ENCODE measurements around the gene FOXJ3. TPM values are rescaled to one million over a fixed set of nuclear protein-coding genes. Genes with fewer than 3 reads are reported as not detected.

Gene FOXJ3
- total RNA-seq, 2 donors from 2014 or later = 39.9 to 44.8 TPM

GRCh38 chr1:42264511-42265190, 70.4 kb downstream of the FOXJ3 start:
- H3K27ac ChIP-seq = no peak overlapping the region
- H3K36me3 ChIP-seq = no peaks in the 10 kb centered on the region
- H3K4me3 ChIP-seq = no peak overlapping the region
- no peak for DNase-seq
- intact Hi-C loops (cut with DNase I) = no loop called here
- no peaks in the 10 kb centered on the region for H3K9me3 ChIP-seq
- no peaks in the 10 kb centered on the region for H3K4me1 ChIP-seq
- H3K9ac ChIP-seq (ENCODE audit: low read depth in 2 of 2, low read length in 2 of 2) = no peak overlapping the region
- no peaks in the 10 kb centered on the region for H3K27me3 ChIP-seq
- no peak for TF ChIP-seq CTCF (IDR thresholded peaks at IDR 0.05)

GRCh38 chr1:42263019-42263418, 72.0 kb downstream of the FOXJ3 start:
- Histone ChIP-seq H3K27me3 (no peaks in the 10 kb centered on the region), H3K4me3 (no peak overlapping the region), H3K9ac (ENCODE audit: low read depth in 2 of 2, low read length in 2 of 2) (no peak overlapping the region), H3K36me3 (no peaks in the 10 kb centered on the region), H3K9me3 (no peaks in the 10 kb centered on the region), H3K4me1 (no peaks in the 10 kb centered on the region), H3K27ac (no peak overlapping the region)
- DNase-seq = no peak
- intact Hi-C loops (cut with DNase I) = no loop called here
- TF ChIP-seq CTCF (IDR thresholded peaks at IDR 0.05) = no peak

- DNase-seq = no peak
- H3K4me1 ChIP-seq = no peaks in the 10 kb centered on the region
- no peak overlapping the region for H3K4me3 ChIP-seq
- no peaks in the 10 kb centered on the region for H3K36me3 ChIP-seq
- no peak overlapping the region for H3K27ac ChIP-seq
- H3K9me3 ChIP-seq = no peaks in the 10 kb centered on the region
- intact Hi-C loops (cut with DNase I) = no loop called here
- TF ChIP-seq CTCF (IDR thresholded peaks at IDR 0.05) = no peak
- no peaks in the 10 kb centered on the region for H3K27me3 ChIP-seq
- H3K9ac ChIP-seq (ENCODE audit: low read depth in 2 of 2, low read length in 2 of 2) = no peak overlapping the region
Measured at GRCh38 chr1:42260376-42261070, 74.5 kb downstream of the FOXJ3 start.

- no peak overlapping the region for H3K9ac ChIP-seq (ENCODE audit: low read depth in 2 of 2, low read length in 2 of 2)
- no peaks in the 10 kb centered on the region for H3K27me3 ChIP-seq
- intact Hi-C loops (cut with DNase I) = no loop called here
- no peaks in the 10 kb centered on the region for H3K9me3 ChIP-seq
- no peak for TF ChIP-seq CTCF (IDR thresholded peaks at IDR 0.05)
- H3K4me3 ChIP-seq = no peak overlapping the region
- no peak overlapping the region for H3K27ac ChIP-seq
- no peaks in the 10 kb centered on the region for H3K36me3 ChIP-seq
- DNase-seq = no peak
- H3K4me1 ChIP-seq = no peaks in the 10 kb centered on the region
Measured at GRCh38 chr1:42259739-42260064, 75.3 kb downstream of the FOXJ3 start.

- no peak overlapping the region for H3K4me3 ChIP-seq
- no peak for TF ChIP-seq CTCF (IDR thresholded peaks at IDR 0.05)
- no peak for DNase-seq
- H3K27me3 ChIP-seq = no peaks in the 10 kb centered on the region
- no peaks in the 10 kb centered on the region for H3K36me3 ChIP-seq
- intact Hi-C loops (cut with DNase I) = no loop called here
- no peaks in the 10 kb centered on the region for H3K4me1 ChIP-seq
- no peaks in the 10 kb centered on the region for H3K9me3 ChIP-seq
- no peak overlapping the region for H3K27ac ChIP-seq
- H3K9ac ChIP-seq (ENCODE audit: low read depth in 2 of 2, low read length in 2 of 2) = no peak overlapping the region
Measured at GRCh38 chr1:42259059-42259738, 75.8 kb downstream of the FOXJ3 start.
